Erythroblast (primary cell): ENCODE results near the gene COQ3.

Experiments
- GATA1 ChIP-seq: IDR thresholded peaks from 2 replicates; pipeline ENCODE4 v1.6.1; 2011; ENCODE audit warnings: low read depth, mild to moderate bottlenecking, control low read depth, low read length, moderate library complexity
- POLR2A ChIP-seq: IDR thresholded peaks from 2 replicates; pipeline ENCODE4 v1.6.1; 2011; ENCODE audit warnings: mild to moderate bottlenecking, low read length

DNA sequence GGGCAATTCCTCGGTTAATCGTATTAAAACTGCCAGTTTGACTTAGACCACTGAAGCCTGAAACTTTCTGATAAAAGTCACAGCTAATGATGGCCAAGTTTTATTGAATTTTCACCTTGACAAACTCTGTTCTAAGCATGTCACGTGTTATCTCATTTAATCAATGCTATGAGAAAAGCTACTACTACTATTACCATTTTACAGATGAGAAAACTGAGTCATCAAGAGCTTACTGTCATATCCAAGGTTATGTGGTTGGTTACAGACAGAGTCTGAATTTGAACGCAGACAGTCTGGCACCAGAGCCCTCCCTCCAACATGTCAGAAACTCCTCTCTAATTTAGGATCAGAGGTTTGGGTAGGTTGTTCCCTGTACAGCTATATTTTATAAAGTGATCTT lies 48.8 kb downstream of the COQ3 start:
- no peak for TF ChIP-seq GATA1
- TF ChIP-seq POLR2A: no peak
